H1 (cell line): Measurements from ENCODE around the gene CHD5.

Source experiments
- ASH2L ChIP-seq: fragments of 200-600, 300-600 bp; sonication (generic); IDR thresholded peaks from one replicate; pipeline ENCODE4 v1.7.1; 2017; ENCODE audit warnings: low read length
- CTBP2 ChIP-seq: IDR thresholded peaks from 2 replicates; pipeline ENCODE4 v1.7.0; 2011; ENCODE audit warnings: borderline replicate concordance, mild to moderate bottlenecking, moderate library complexity, mixed read lengths, low read length; ENCODE audit not compliant: insufficient read depth, insufficient read length
- CTCF ChIP-seq, 3 experiments: IDR thresholded peaks; 1 replicate in 2 of 3; 2 replicates in 1 of 3; pipeline versions ENCODE4 v1.5.1 to v1.6.1; 2011; ENCODE audit warnings: low read length in 3 of 3, mild to moderate bottlenecking in 3 of 3, inconsistent platforms in 2 of 3, low read depth in 1 of 3, moderate library complexity in 1 of 3; ENCODE audit not compliant: insufficient read depth in 1 of 3; ENCODE audit errors: control extremely low read depth in 1 of 3
- EZH2 ChIP-seq: fragments of 200-600 bp; sonication (generic); IDR thresholded peaks from 2 replicates; pipeline ENCODE4 v1.7.1; 2012; ENCODE audit warnings: low read depth, mild to moderate bottlenecking, moderate library complexity, low read length, inconsistent platforms; ENCODE audit not compliant: severe bottlenecking
- POLR2A ChIP-seq, 2 experiments: IDR thresholded peaks; 1 replicate in 1 of 2; 2 replicates in 1 of 2; pipeline ENCODE4 v1.6.1; 2011; ENCODE audit warnings: low read depth in 2 of 2, low read length in 2 of 2, mild to moderate bottlenecking in 2 of 2; ENCODE audit errors: control extremely low read depth in 1 of 2
- POLR2AphosphoS5 ChIP-seq: IDR thresholded peaks from 2 replicates; pipeline ENCODE4 v1.6.1; 2011; ENCODE audit warnings: low read depth, low read length
- RXRA ChIP-seq: IDR thresholded peaks from 2 replicates; pipeline ENCODE4 v1.6.1; 2011; ENCODE audit warnings: low read depth, mild to moderate bottlenecking, low read length, moderate library complexity; ENCODE audit not compliant: insufficient read depth
- SIN3A ChIP-seq, 2 experiments: IDR thresholded peaks in 1 of 2; conservative IDR thresholded peaks in 1 of 2; 2 replicates each; pipeline ENCODE4 v1.6.1; 2011 to 2012; ENCODE audit warnings: low read length in 2 of 2, improper control_type of control experiment in 1 of 2, low read depth in 1 of 2, mild to moderate bottlenecking in 1 of 2
- SP1 ChIP-seq: IDR thresholded peaks from 2 replicates; pipeline ENCODE4 v1.6.1; 2011; ENCODE audit warnings: low read depth, low read length
- SP2 ChIP-seq: IDR thresholded peaks from 2 replicates; pipeline ENCODE4 v1.6.1; 2012; ENCODE audit warnings: mild to moderate bottlenecking, low read length, inconsistent platforms
- TBP ChIP-seq: IDR thresholded peaks from 2 replicates; pipeline ENCODE4 v1.6.1; 2011; ENCODE audit warnings: low read depth, low read length, improper control_type of control experiment
- YY1 ChIP-seq: IDR thresholded peaks from 2 replicates; pipeline ENCODE4 v1.6.1; 2011; ENCODE audit warnings: low read depth, mild to moderate bottlenecking, low read length

DNA sequence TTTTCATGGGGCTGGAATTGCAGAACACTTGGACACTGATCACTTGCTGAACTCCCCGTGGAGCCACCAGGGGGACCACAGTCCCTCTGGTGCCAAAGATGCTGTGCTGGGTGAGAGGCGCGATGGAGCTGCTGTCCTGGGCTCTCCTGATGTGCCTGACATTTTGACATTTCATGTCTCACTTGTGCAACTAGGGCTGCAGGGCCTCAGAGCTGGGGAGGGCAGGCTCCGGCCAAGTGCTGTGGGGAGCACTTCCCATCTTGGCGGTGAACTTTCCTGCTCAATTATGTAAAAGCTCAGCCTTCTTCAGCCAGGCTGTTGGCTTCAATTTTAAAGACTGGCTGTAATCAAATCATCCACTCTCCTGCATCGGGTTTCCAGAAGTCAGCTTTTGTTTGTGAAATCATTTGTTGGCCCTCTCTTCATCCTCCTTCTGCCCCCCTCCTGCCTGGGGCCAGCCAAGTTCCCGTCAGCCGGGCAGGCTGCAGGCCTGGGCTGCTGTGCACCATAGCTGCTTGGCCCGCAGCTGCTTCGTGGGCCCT, 97.6 kb downstream of the CHD5 start:
- TF ChIP-seq ASH2L (no peak), YY1 (no peak), RXRA (no peak), CTCF (IDR thresholded peaks at IDR 0.05; ENCODE audit: control extremely low read depth in 1 of 3, insufficient read depth in 1 of 3, low read depth in 1 of 3, low read length in 3 of 3) (peak; percentile 44 to 55 (median 55)), SIN3A (conservative IDR thresholded peaks at IDR 0.05 in 1 of 2, IDR thresholded peaks at IDR 0.05 in 1 of 2; ENCODE audit: low read depth in 1 of 2, low read length in 2 of 2) (no peak), TBP (no peak), CTBP2 (no peak), SP2 (no peak), POLR2AphosphoS5 (no peak), SP1 (no peak), POLR2A (IDR thresholded peaks at IDR 0.05; ENCODE audit: control extremely low read depth in 1 of 2, low read depth in 2 of 2, low read length in 2 of 2) (no peak), EZH2 (no peak)
